ENCODE data around the gene SERGEF.

Gene SERGEF

DNA sequence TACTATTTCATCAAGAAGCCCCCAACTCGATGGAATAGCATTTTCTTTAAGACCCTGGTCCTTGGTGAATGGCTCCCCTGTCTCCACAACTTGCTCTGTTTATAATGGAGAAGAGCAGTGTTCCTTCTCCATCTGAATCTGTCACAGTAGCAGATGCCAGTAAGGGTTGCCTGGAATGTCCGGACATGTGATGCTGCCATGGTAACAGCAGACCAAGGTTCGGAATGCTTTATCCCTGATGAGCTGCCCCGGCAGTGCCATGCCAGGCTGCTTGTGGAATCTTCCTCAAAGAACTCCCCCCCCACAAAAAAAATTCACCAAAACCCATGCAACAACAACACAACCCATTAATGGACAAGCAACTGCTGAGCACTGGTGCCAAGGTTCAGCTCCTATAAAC is 205.8 kb downstream of the SERGEF start:
- no peak for DNase-seq

GRCh38 chr11:17805873-17806272 is 207.0 kb downstream of the SERGEF start:
- DNase-seq, result no peak

DNA sequence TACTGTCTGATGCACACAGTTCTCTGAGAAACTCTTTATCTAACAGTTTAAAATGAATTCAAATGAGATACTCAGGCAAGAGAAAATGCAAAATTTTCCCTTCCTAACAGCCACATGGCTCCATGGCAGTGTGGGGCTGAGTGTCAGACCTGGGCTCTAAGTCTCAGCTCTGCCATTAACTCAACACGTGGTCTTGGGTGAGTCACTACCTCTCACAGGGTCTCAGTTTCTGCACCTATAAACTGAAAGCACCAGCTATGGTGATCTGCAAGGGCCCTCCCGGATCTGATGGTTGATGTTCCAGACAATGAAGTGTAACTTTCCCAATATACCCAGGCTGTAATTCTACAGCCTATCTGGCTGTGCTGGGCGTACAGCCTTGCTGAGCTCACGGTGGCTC is 207.8 kb downstream of the SERGEF start:
- DNase-seq, result no peak

DNA sequence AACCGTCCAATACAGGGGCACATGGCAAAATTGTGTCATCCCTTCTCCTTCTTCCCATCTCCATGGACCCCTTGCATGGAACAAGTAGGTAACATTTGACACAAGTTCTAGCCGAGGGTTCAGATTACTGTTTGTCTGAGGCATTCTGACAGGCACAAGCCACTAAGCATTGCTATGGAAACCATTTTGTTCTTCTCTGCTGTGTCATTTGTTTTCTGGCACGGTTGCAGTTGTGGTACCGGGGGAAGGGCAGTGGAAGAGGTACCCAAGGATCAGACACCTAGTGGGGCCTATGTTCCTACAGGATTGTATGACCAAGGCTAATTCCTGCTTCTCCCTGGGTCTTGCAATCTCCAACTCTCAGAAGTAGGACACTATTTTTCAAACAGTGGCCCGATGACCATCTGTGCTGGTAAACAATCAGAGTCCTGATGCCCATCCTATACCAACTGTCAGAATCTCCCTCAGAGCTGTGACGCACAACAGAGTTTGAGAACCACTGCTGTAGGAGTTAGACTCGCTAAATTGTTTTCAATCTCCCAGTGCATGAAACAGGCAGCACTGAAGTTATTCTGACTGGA is 209.0 kb downstream of the SERGEF start:
- DNase-seq, result no peak

DNA sequence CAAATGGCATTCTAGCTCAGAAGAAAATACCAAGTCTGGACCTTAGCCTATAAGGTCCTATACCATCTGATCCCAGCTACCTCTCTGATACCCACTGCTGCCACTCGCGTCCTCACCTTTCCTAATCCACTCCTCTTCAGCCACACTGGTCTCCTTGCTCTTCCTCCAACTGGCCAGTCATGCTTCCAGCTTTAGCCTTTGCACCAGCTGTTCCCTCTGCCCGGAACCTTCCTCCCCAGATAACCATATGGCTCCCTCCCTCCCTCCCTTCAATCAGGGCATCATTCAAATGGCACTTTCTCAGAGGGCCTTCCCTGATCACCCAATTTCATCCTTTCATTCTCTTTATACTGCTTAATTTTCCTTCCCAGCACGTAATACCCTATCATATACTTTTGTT is 210.4 kb downstream of the SERGEF start:
- DNase-seq, result no peak

DNA sequence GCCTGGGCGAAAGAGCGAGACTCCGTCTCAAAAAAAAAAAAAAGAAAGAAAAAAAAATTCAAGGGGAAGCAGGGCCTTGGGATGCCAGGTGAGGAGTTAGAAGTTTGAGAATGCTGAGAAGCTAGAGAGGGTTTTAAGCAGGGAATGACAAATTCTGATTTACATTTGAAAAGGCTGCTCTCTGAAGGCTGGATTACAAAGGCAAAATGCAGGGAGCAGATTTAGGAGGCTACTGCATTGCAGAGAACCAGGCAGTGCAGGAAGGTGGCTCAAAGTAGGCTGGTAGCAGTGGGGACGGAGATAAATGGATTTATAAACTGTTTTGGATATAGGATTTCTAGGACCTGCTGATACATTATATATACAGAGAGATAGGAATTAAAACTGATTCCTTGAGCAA is 211.7 kb downstream of the SERGEF start:
- DNase-seq, result no peak

- no peak for DNase-seq
These were observed 213.7 kb downstream of the SERGEF start for GRCh38 chr11:17799147-17799546.

GRCh38 chr11:17798716-17799115 is 214.1 kb downstream of the SERGEF start:
- DNase-seq, result no peak

GRCh38 chr11:17798253-17798652 is 214.6 kb downstream of the SERGEF start:
- DNase-seq, result no peak

GRCh38 chr11:17796154-17796553 is 216.7 kb downstream of the SERGEF start:
- DNase-seq, result no peak

DNA sequence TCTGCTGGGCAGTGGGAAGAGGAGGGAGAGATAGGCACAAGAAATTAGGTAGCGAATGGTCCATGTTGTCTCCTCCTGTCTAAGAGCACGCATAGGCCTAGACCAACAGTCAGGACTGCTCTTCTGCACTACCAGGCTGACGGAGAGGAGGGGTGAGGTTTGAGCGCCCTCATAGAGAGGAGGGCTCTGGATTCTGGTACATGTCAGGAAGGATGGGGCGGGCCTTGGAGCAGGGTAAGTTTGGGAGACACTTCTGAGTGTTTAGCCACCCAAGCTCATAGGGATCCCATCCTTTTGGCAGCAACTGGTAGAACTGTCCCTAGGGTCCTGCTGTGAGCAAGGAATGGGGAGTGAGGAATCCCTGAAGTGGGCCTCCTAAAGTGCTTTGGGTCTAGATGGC is 217.9 kb downstream of the SERGEF start:
- no peak for DNase-seq

DNA sequence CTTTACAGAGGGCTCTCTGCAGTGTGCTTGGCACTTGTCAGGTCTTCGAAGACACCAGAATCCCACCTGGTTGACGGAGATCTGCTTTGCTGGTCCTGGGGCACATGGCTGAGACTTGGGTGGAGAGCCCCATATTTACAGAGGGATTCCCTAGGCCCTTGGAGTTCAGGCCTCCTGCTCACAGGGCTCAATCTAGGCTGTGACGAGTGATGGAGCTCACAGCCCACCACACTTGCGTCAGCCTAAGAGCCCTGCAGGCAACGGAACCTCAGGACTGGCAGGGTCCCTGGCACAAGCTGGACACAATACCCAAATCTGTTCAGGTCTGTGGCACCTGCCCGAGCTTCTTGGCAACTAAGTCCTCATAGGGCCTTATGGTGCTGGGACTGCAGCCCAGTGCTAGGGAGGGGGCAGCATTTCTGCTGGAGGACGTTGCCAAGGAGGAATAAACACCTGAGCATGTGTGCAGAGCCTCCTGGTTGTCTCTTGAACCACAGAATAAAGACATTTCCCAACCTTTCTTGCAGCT is 219.1 kb downstream of the SERGEF start:
- no peak for DNase-seq

DNA sequence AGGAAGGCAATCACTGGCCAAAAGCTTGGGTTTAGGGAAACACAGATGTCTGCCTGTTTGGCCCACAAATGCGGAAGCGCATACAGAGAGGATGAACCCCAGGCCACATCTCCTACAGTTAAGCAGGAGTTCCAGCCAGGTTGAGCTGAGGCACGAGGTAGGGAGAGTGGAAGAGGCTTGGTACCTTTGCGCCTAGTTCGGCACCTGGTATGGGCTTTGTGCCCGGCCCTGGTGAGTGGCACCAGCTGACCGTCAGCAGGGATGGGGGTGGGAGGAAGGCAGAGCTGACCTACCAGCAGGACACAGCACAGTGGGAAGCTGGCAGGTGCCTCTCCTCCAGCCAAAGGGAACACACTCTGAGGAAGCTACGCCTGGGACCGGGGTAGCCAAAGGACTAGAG is 220.7 kb downstream of the SERGEF start:
- no peak for DNase-seq

DNA sequence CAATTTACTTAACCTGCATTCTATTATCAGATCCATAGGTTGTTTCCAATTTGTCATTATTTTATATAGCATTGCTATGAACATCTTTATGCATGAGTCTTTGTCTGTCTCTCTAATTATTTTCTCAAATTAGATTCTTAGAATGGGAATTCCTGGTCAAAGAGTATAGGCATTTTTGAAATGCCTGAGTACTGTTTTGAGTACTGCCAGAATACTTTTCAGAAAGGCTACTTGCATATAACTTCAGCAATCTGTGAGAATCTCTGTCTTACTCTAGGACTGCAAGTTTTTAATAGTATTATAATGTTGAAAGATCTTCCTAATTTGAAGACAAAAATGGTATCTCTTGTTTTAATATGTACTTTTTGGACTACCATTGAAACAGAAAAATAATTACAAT is 221.7 kb downstream of the SERGEF start:
- DNase-seq, result no peak

DNA sequence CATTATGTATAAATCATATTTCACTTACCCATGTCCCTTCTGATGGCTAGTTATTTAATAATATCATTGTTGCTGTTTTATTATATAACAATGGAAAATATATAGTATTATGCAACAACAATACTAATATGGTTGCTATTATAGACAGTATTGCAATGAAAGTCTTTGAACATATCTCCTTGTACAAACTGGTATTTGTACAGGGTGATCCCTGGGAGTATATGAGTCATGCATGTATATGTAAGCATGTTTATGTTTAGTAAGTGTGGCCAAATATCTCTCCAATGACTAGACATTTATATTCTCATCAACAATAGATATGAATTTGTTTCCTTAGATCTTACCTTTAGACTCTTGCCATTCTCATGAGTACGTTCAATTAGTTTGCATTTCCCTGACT is 222.4 kb downstream of the SERGEF start:
- no peak for DNase-seq

DNA sequence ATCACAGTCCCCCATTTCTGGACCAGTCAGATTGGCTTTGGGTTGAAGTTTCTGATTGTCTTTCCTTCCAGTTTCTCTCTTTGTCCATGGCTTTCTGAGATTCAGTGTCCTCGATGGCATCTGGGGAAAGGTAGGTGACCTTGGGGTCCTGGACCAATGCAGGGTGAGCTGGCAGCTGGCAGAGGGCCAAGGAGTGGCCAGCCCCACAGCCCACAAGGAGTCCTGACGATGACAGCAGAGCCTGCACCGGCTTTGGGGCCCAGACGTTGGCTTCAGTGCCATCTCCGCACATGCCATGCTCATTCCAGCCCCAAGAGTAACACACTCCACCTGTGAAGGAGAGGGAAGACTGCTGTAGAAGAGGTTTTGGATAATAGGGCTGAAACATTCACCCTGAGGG is 224.8 kb downstream of the SERGEF start:
- no peak for DNase-seq

- DNase-seq, result no peak
These were observed 225.9 kb downstream of the SERGEF start for GRCh38 chr11:17786824-17787525.

GRCh38 chr11:17783878-17784277 is 229.0 kb downstream of the SERGEF start:
- no peak for DNase-seq

- no peak for DNase-seq
These were observed 230.1 kb downstream of the SERGEF start for GRCh38 chr11:17782603-17783337.

- DNase-seq, result no peak
These were observed 230.7 kb downstream of the SERGEF start for GRCh38 chr11:17782145-17782544.

DNA sequence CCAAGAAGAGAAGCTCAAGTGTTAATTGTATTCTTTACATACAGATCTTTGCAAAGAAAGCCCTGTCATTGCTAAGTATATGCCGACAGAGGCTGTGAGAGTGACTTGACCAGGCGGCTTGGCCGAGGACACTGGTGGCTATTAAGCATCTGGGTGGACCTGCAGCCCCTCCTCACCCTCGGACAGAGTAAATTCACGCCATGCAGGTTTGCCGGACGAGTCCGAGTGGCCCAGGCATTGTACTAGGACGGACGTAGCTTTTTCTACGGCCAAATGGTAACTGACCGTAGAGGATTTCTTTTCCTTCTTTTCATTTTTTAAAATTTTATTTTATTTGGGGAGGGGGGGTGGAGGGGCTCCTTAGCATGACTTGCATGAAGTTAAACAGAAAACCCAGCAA is 231.2 kb downstream of the SERGEF start:
- no peak for DNase-seq

DNA sequence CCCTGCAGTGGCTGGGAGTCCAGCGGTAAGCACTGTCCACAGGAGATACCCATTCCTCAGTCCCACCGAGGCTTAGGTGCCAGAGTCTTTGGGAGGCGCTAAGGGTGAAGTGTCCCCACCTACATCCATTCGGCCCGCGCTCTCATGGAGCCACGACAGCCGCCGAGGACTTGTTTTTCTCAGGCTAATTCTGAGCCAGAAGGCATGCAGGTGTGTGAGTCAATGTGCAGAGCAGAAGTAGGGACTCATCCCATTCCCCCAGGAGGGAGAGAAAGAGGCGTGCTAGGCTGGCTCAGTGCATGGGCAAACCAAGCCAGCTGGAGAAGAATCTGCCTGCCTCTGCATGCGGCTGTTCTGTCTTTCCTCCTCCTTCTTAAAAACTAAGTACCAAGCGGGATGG is 231.6 kb downstream of the SERGEF start:
- DNase-seq, result no peak

DNA sequence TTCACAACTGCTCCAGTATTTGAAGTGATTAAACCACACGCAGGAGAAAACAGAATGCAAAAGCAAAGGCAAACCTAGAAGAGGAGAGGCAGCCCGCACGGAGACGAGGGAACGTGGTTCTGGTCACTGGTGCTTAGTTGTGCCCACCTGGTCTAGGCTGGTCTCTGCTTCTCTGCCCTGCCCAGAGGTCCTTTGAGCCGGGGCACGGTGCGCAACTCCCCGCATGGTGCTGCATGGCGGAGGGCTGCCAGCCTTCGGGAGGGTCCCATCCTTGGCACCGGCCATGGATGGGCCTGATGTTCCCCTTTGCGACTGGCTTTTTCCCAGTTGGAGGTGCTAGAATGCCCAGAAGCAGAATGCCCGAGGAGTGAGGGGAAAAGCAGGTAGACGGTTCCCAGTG is 232.2 kb downstream of the SERGEF start:
- no peak for DNase-seq

Data from hematopoietic multipotent progenitor cell treated with erythropoietin and hydrocortisone succinate and interleukin-3 and kit ligand, for 8 days (in vitro differentiated cells).